DOHH2 (cell line): Measurements from ENCODE around the gene RNU5B-1.

ENCODE experiments used
- CTCF ChIP-seq: fragments of 200-600 bp; sonication (generic); IDR thresholded peaks from one replicate; pipeline ENCODE4 v1.5.1; 2014; ENCODE audit warnings: antibody characterized with exemption, mild to moderate bottlenecking, low read depth, low read length; ENCODE audit not compliant: poor library complexity, severe bottlenecking
- EZH2phosphoT487 ChIP-seq: fragments of 200-600 bp; sonication (generic); IDR thresholded peaks from 2 replicates; pipeline ENCODE4 v1.6.1; 2017; ENCODE audit warnings: borderline replicate concordance, mild to moderate bottlenecking, antibody characterized with exemption, low read length, moderate library complexity, mixed read lengths

- TF ChIP-seq CTCF (no peak), EZH2phosphoT487 (no peak)
Observed at GRCh38 chr15:65335278-65336055, 31.0 kb downstream of the RNU5B-1 start.
